Liver (tissue), 9 donors: Measurements from ENCODE around the gene NUS1. TPM values are rescaled to one million over a fixed set of nuclear protein-coding genes. Genes with fewer than 3 reads are reported as not detected.
"Not testable (repeated sequence)": the region's sequence is repeated elsewhere in the genome, so short reads cannot be mapped to it uniquely, and the experiment has no call there.

Experiments used
- DNase-seq: peaks from one replicate; pipeline ENCODE4 v3.0.0-alpha.2; 2017; ENCODE audit warnings: low spot score
- H3K27ac ChIP-seq, 2 donors: one replicate each; pipeline ENCODE4 v1.7.0; 2013; ENCODE audit warnings: inconsistent platforms in 2 of 2, low read length in 2 of 2, control low read depth in 1 of 2, low read depth in 1 of 2, mild to moderate bottlenecking in 1 of 2
- H3K27me3 ChIP-seq, 4 donors: one replicate each; pipeline versions ENCODE4 v1.6.1 to v1.7.0; 2013; ENCODE audit warnings: low read length in 3 of 4, inconsistent platforms in 1 of 4, mild to moderate bottlenecking in 1 of 4, moderate library complexity in 1 of 4; ENCODE audit not compliant: control insufficient read depth in 4 of 4, insufficient read depth in 4 of 4
- H3K36me3 ChIP-seq, 4 donors: one replicate each; pipeline versions ENCODE4 v1.6.1 to v1.7.0; 2013; ENCODE audit warnings: low read length in 3 of 4, mild to moderate bottlenecking in 3 of 4, low read depth in 1 of 4, moderate library complexity in 1 of 4; ENCODE audit not compliant: control insufficient read depth in 4 of 4, insufficient read depth in 3 of 4
- H3K4me1 ChIP-seq, 4 donors: one replicate each; pipeline versions ENCODE4 v1.6.1 to v1.7.0; 2013; ENCODE audit warnings: low read length in 3 of 4, mild to moderate bottlenecking in 3 of 4, moderate library complexity in 1 of 4; ENCODE audit not compliant: control insufficient read depth in 4 of 4, insufficient read depth in 4 of 4
- H3K4me3 ChIP-seq, 3 donors: one replicate each; pipeline versions ENCODE4 v1.6.1 to v1.7.0; 2013; ENCODE audit warnings: low read length in 3 of 3, control low read depth in 1 of 3, low read depth in 1 of 3, mild to moderate bottlenecking in 1 of 3
- H3K9ac ChIP-seq, 2 donors: one replicate each; pipeline ENCODE4 v1.7.0; 2013; ENCODE audit warnings: low read length in 2 of 2, mild to moderate bottlenecking in 2 of 2, moderate library complexity in 2 of 2, control low read depth in 1 of 2, low read depth in 1 of 2
- H3K9me3 ChIP-seq, 4 donors: one replicate each; pipeline versions ENCODE4 v1.6.1 to v1.7.0; 2013; ENCODE audit warnings: low read length in 3 of 4; ENCODE audit not compliant: control insufficient read depth in 4 of 4
- ATF3 ChIP-seq: IDR thresholded peaks from 2 replicates; pipeline ENCODE4 v1.6.1; 2016; ENCODE audit warnings: antibody characterized with exemption
- EGR1 ChIP-seq, 2 donors: IDR thresholded peaks; 2 replicates each; pipeline ENCODE4 v1.6.1; 2016 to 2018; ENCODE audit warnings: antibody characterized with exemption in 2 of 2, low read depth in 2 of 2
- FOXA1 ChIP-seq: IDR thresholded peaks from 2 replicates; pipeline ENCODE4 v1.6.1; 2016; ENCODE audit warnings: antibody characterized with exemption
- FOXA2 ChIP-seq: IDR thresholded peaks from 2 replicates; pipeline ENCODE4 v1.6.1; 2016; ENCODE audit warnings: antibody characterized with exemption
- GABPA ChIP-seq, 2 donors: IDR thresholded peaks in 1 of 2; conservative IDR thresholded peaks in 1 of 2; 2 replicates each; pipeline ENCODE4 v1.6.1; 2016; ENCODE audit warnings: antibody characterized with exemption in 2 of 2, mild to moderate bottlenecking in 1 of 2, moderate library complexity in 1 of 2
- HNF4A ChIP-seq, 2 donors: conservative IDR thresholded peaks; 2 replicates each; pipeline ENCODE4 v1.6.1; 2016; ENCODE audit warnings: antibody characterized with exemption in 2 of 2, mild to moderate bottlenecking in 2 of 2
- HNF4G ChIP-seq: IDR thresholded peaks from 2 replicates; pipeline ENCODE4 v1.6.1; 2016; ENCODE audit warnings: antibody characterized with exemption
- JUND ChIP-seq, 2 donors: IDR thresholded peaks; 2 replicates each; pipeline ENCODE4 v1.6.1; 2016; ENCODE audit warnings: antibody characterized with exemption in 2 of 2
- RXRA ChIP-seq, 2 donors: IDR thresholded peaks; 2 replicates each; pipeline ENCODE4 v1.6.1; 2017 to 2018; ENCODE audit warnings: antibody characterized with exemption in 2 of 2, mild to moderate bottlenecking in 1 of 2
- SP1 ChIP-seq: IDR thresholded peaks from 2 replicates; pipeline ENCODE4 v1.6.1; 2018; ENCODE audit warnings: antibody characterized with exemption, mild to moderate bottlenecking
- TAF1 ChIP-seq: conservative IDR thresholded peaks from 2 replicates; pipeline ENCODE4 v1.6.1; 2016; ENCODE audit warnings: antibody characterized with exemption, mild to moderate bottlenecking
- YY1 ChIP-seq: IDR thresholded peaks from 2 replicates; pipeline ENCODE4 v1.6.1; 2016; ENCODE audit warnings: antibody characterized with exemption, mild to moderate bottlenecking
- ZBTB33 ChIP-seq: IDR thresholded peaks from 2 replicates; pipeline ENCODE4 v1.6.1; 2016; ENCODE audit warnings: antibody characterized with exemption
- WGBS: extraction: QIAGEN DNeasy Blood & Tissue Kit; methylation state at CpG from one replicate; pipeline ENCODE4 v1.1.7; 2013; 5-methylcytosine and 5-hydroxymethylcytosine counted together
- polyA plus RNA-seq, 2 donors: library from polyadenylated mRNA; stranded (reverse) in 1 of 2; unstranded in 1 of 2; fragments of 200-250 nt in 1 of 2; fragments of >200 nt in 1 of 2; fragmentation: Nextera tagmentation in 1 of 2; extraction: Ambion mirVana in 1 of 2; gene quantifications; one replicate each; pipeline versions ENCODE4 v1.2.1 to v1.2.3, GENCODE V29; 2013 to 2015
- total RNA-seq, 2 donors: library from RNA; depleted of rRNA; stranded (reverse); fragments of >200 nt; gene quantifications; one replicate each; pipeline ENCODE4 v1.2.3, GENCODE V29; 2014
- TF ChIP-seq, protein P1 (sequence below): IDR thresholded peaks from 2 replicates; pipeline ENCODE4 v1.6.1; 2016; ENCODE audit warnings: antibody characterized with exemption, mild to moderate bottlenecking
- donor health status: healthy.
- donor health status: healthy.
- donor health status: healthy.
- donor health status: healthy.
- donor health status: healthy.

The NUS1 gene
- total and polyA plus RNA-seq, 4 donors, result 10.0 to 26.4 (median 19.0) TPM

GRCh38 chr6:117687021-117687648, 11.9 kb downstream of the NUS1 start:
- Histone ChIP-seq H3K36me3 (no peaks in the 10 kb centered on the region), H3K4me1 (no peaks in the 10 kb centered on the region), H3K4me3 (no peak overlapping the region), H3K27ac (no peak overlapping the region), H3K9me3 (no peaks in the 10 kb centered on the region), H3K27me3 (no peaks in the 10 kb centered on the region), H3K9ac (no peak overlapping the region)
- TF ChIP-seq SP1 (no peak), EGR1 (IDR thresholded peaks at IDR 0.05; ENCODE audit: low read depth in 2 of 2) (no peak), ATF3 (no peak), JUND (IDR thresholded peaks at IDR 0.05) (no peak), FOXA1 (no peak), HNF4G (no peak), HNF4A (conservative IDR thresholded peaks at IDR 0.05) (no peak), FOXA2 (no peak), RXRA (IDR thresholded peaks at IDR 0.05) (no peak)
- no peak for DNase-seq
- 90% methylated on average over 1 of the region's 1 CpG for WGBS

DNA sequence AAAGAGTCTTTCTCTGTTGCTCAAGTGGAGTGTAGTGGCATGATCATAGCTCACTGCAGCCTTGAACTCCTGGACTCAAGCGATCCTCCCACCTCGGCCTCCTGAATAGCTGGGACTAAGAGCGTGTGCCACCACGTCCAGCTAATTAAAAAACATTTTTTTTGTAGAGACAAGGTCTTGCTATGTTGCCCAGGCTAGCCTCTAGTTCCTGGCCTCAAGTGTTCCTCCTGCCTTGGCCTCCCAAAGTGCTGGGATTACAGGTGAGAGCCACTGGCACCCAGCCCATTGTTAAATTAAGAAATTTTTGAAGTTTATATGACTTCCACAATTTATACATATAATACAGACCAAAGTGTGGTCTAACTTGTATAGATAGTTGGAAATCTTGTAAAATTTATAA, 14.3 kb downstream of the NUS1 start:
- not testable (repeated sequence) for H3K36me3 ChIP-seq, H3K27me3 ChIP-seq, H3K27ac ChIP-seq, H3K4me1 ChIP-seq, H3K9ac ChIP-seq, DNase-seq, H3K9me3 ChIP-seq, H3K4me3 ChIP-seq
- 98% methylated on average over 4 of the region's 4 CpGs for WGBS

DNA sequence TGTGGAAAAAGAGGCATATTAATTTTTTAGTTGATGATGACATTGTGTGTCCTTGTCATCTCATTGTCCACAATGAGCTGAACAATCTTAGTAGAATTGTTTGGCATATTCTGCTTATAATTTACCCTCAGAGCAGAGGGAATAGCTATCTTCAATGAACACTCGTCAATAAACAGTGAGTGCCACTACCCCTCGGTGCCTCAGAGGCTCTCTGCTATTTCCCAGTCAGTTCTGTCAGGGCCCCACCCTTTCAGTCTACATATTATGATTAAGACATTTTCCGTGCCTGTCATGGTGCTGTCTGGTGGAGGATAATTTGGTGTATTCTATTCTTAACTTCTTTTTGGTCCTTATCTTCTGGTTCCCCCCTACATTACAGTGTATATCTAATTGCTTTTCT, 31.2 kb downstream of the NUS1 start:
- H3K9me3 ChIP-seq, result no peaks in the 10 kb centered on the region
- no peak overlapping the region for H3K9ac ChIP-seq
- WGBS, result 70% methylated on average over 3 of the region's 3 CpGs
- no peak for TF ChIP-seq YY1
- TF ChIP-seq FOXA2, result no peak
- TF ChIP-seq ATF3, result no peak
- TF ChIP-seq HNF4G, result no peak
- TF ChIP-seq, protein P1, sequence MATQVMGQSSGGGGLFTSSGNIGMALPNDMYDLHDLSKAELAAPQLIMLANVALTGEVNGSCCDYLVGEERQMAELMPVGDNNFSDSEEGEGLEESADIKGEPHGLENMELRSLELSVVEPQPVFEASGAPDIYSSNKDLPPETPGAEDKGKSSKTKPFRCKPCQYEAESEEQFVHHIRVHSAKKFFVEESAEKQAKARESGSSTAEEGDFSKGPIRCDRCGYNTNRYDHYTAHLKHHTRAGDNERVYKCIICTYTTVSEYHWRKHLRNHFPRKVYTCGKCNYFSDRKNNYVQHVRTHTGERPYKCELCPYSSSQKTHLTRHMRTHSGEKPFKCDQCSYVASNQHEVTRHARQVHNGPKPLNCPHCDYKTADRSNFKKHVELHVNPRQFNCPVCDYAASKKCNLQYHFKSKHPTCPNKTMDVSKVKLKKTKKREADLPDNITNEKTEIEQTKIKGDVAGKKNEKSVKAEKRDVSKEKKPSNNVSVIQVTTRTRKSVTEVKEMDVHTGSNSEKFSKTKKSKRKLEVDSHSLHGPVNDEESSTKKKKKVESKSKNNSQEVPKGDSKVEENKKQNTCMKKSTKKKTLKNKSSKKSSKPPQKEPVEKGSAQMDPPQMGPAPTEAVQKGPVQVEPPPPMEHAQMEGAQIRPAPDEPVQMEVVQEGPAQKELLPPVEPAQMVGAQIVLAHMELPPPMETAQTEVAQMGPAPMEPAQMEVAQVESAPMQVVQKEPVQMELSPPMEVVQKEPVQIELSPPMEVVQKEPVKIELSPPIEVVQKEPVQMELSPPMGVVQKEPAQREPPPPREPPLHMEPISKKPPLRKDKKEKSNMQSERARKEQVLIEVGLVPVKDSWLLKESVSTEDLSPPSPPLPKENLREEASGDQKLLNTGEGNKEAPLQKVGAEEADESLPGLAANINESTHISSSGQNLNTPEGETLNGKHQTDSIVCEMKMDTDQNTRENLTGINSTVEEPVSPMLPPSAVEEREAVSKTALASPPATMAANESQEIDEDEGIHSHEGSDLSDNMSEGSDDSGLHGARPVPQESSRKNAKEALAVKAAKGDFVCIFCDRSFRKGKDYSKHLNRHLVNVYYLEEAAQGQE, result no peak
- TF ChIP-seq GABPA (IDR thresholded peaks at IDR 0.05 in 1 of 2, conservative IDR thresholded peaks at IDR 0.05 in 1 of 2), result no peak
- no peak for TF ChIP-seq RXRA (IDR thresholded peaks at IDR 0.05)
- no peak for TF ChIP-seq HNF4A (conservative IDR thresholded peaks at IDR 0.05)
- no peak for TF ChIP-seq FOXA1
- no peak for TF ChIP-seq TAF1
- no peak for TF ChIP-seq JUND (IDR thresholded peaks at IDR 0.05)
- TF ChIP-seq ZBTB33, result no peak
- no peaks in the 10 kb centered on the region for H3K4me1 ChIP-seq
- H3K4me3 ChIP-seq, result no peak overlapping the region
- DNase-seq, result peak; percentile 43
- H3K27ac ChIP-seq, result no peak overlapping the region
- peaks cover 6 to 29% (median 20%) of the 10 kb centered on the region in 4 donors for H3K36me3 ChIP-seq
- no peaks in the 10 kb centered on the region for H3K27me3 ChIP-seq

- not testable (repeated sequence) for H3K4me1 ChIP-seq, H3K4me3 ChIP-seq, H3K27me3 ChIP-seq, H3K27ac ChIP-seq, H3K9ac ChIP-seq, DNase-seq, H3K9me3 ChIP-seq
- peaks cover 6 to 29% (median 18%) of the 10 kb centered on the region in 4 donors for H3K36me3 ChIP-seq
- WGBS, result 84% methylated on average over 6 of the region's 7 CpGs
Measured at GRCh38 chr6:117706936-117707509, 31.8 kb downstream of the NUS1 start.
